ENCODE measurements around the gene SLC7A5. TPM values are rescaled to one million over a fixed set of nuclear protein-coding genes. Genes with fewer than 3 reads are reported as not detected.
A peak's percentile ranks its signal among the peaks of the same experiment; 100 is the strongest.

SLC7A5 gene
- total and polyA plus RNA-seq, 2 of the 13 experiments (the other 11 are each of a cell fraction or from before 2014, with no cell fraction given) = 79.6 to 155 TPM

DNA sequence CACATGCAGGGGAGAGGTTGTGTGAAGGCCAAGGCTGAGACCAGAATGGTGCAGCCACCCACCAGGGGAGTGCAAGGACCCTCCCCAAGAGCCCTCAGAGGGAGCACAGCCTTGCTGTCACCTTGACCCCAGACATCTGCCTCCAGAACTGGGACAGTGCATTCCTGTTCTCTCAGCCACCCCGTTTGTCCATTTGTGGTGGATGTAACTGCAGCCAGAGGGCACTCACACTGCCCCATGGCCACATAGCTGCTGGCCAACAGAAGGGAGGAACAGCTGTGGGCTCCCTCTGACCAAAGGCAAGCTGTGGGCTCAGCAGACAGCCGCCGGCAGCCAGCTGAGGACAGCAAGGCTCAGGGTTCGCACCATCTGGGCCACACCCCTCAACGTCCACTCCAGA, 53.7 kb downstream of the SLC7A5 start (continued):
- TF ChIP-seq ZNF3 (CRISPR knock-in tag; IDR thresholded peaks at IDR 0.05) = no peak
- 0 out of 2 replicates have a peak, but pooled peaks have one; percentile 49 for TF ChIP-seq ZNF550 (CRISPR knock-in tag; IDR thresholded peaks at IDR 0.05; ENCODE audit: borderline replicate concordance)
- TF ChIP-seq FOXA1 (IDR thresholded peaks at IDR 0.05) = no peak
- peak; percentile 43 for TF ChIP-seq FOXA1 (CRISPR knock-in tag; IDR thresholded peaks at IDR 0.05)
- no peak for TF ChIP-seq NFIB (CRISPR knock-in tag; IDR thresholded peaks at IDR 0.05; ENCODE audit: borderline replicate concordance)
- TF ChIP-seq ZNF768 (CRISPR knock-in tag; IDR thresholded peaks at IDR 0.05) = peak; percentile 69; the same call in 1 of the 2 replicates
- no peak for TF ChIP-seq CBX1 (IDR thresholded peaks at IDR 0.05; ENCODE audit: low read depth)
- no peak for TF ChIP-seq CAMTA2 (CRISPR knock-in tag; IDR thresholded peaks at IDR 0.05; ENCODE audit: borderline replicate concordance)
- TF ChIP-seq, protein P1, sequence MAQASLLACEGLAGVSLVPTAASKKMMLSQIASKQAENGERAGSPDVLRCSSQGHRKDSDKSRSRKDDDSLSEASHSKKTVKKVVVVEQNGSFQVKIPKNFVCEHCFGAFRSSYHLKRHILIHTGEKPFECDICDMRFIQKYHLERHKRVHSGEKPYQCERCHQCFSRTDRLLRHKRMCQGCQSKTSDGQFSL (CRISPR knock-in tag; IDR thresholded peaks at IDR 0.05) = no peak
- no peak for TF ChIP-seq REXO4 (CRISPR knock-in tag; IDR thresholded peaks at IDR 0.05; ENCODE audit: borderline replicate concordance)
- TF ChIP-seq, protein P2, sequence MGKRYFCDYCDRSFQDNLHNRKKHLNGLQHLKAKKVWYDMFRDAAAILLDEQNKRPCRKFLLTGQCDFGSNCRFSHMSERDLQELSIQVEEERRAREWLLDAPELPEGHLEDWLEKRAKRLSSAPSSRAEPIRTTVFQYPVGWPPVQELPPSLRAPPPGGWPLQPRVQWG (CRISPR knock-in tag; IDR thresholded peaks at IDR 0.05; ENCODE audit: borderline replicate concordance, low read depth) = no peak
- TF ChIP-seq PHF21A (CRISPR knock-in tag; IDR thresholded peaks at IDR 0.05) = peak; percentile 70
- TF ChIP-seq, protein P3, sequence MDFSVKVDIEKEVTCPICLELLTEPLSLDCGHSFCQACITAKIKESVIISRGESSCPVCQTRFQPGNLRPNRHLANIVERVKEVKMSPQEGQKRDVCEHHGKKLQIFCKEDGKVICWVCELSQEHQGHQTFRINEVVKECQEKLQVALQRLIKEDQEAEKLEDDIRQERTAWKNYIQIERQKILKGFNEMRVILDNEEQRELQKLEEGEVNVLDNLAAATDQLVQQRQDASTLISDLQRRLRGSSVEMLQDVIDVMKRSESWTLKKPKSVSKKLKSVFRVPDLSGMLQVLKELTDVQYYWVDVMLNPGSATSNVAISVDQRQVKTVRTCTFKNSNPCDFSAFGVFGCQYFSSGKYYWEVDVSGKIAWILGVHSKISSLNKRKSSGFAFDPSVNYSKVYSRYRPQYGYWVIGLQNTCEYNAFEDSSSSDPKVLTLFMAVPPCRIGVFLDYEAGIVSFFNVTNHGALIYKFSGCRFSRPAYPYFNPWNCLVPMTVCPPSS (IDR thresholded peaks at IDR 0.05) = no peak
- no peak for TF ChIP-seq ZBTB1 (CRISPR knock-in tag; IDR thresholded peaks at IDR 0.05; ENCODE audit: borderline replicate concordance)
- TF ChIP-seq HMGA1 (CRISPR knock-in tag; conservative IDR thresholded peaks at IDR 0.05) = no peak
- TF ChIP-seq AGO2 (optimal IDR thresholded peaks at IDR 0.05; ENCODE audit: low read depth, low read length) = no peak
- no peak for TF ChIP-seq RCOR2 (CRISPR knock-in tag; IDR thresholded peaks at IDR 0.05)
- TF ChIP-seq ZBTB8A (CRISPR knock-in tag; IDR thresholded peaks at IDR 0.05; ENCODE audit: borderline replicate concordance, low read depth) = no peak
- TF ChIP-seq, protein P4, sequence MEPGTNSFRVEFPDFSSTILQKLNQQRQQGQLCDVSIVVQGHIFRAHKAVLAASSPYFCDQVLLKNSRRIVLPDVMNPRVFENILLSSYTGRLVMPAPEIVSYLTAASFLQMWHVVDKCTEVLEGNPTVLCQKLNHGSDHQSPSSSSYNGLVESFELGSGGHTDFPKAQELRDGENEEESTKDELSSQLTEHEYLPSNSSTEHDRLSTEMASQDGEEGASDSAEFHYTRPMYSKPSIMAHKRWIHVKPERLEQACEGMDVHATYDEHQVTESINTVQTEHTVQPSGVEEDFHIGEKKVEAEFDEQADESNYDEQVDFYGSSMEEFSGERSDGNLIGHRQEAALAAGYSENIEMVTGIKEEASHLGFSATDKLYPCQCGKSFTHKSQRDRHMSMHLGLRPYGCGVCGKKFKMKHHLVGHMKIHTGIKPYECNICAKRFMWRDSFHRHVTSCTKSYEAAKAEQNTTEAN (CRISPR knock-in tag; conservative IDR thresholded peaks at IDR 0.05) = no peak
- TF ChIP-seq ZNF724P (CRISPR knock-in tag; IDR thresholded peaks at IDR 0.05; ENCODE audit: borderline replicate concordance) = no peak
- TF ChIP-seq ZNF446 (CRISPR knock-in tag; IDR thresholded peaks at IDR 0.05) = no peak
- TF ChIP-seq, protein P5, sequence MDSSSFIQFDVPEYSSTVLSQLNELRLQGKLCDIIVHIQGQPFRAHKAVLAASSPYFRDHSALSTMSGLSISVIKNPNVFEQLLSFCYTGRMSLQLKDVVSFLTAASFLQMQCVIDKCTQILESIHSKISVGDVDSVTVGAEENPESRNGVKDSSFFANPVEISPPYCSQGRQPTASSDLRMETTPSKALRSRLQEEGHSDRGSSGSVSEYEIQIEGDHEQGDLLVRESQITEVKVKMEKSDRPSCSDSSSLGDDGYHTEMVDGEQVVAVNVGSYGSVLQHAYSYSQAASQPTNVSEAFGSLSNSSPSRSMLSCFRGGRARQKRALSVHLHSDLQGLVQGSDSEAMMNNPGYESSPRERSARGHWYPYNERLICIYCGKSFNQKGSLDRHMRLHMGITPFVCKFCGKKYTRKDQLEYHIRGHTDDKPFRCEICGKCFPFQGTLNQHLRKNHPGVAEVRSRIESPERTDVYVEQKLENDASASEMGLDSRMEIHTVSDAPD (CRISPR knock-in tag; IDR thresholded peaks at IDR 0.05) = no peak
- TF ChIP-seq, protein P6, sequence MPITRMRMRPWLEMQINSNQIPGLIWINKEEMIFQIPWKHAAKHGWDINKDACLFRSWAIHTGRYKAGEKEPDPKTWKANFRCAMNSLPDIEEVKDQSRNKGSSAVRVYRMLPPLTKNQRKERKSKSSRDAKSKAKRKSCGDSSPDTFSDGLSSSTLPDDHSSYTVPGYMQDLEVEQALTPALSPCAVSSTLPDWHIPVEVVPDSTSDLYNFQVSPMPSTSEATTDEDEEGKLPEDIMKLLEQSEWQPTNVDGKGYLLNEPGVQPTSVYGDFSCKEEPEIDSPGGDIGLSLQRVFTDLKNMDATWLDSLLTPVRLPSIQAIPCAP (CRISPR knock-in tag; IDR thresholded peaks at IDR 0.05; ENCODE audit: low read depth) = no peak
- TF ChIP-seq FOXJ3 (CRISPR knock-in tag; IDR thresholded peaks at IDR 0.05; ENCODE audit: borderline replicate concordance) = no peak
- no peak for TF ChIP-seq MAFK (conservative IDR thresholded peaks at IDR 0.05 in 1 of 2, IDR thresholded peaks at IDR 0.05 in 1 of 2; ENCODE audit: low read length in 2 of 2)
- TF ChIP-seq HMG20B (CRISPR knock-in tag; conservative IDR thresholded peaks at IDR 0.05) = no peak
- no peak for TF ChIP-seq DR1 (CRISPR knock-in tag; IDR thresholded peaks at IDR 0.05)
